ENCODE measurements around the gene TMEM82. TPM values are rescaled to one million over a fixed set of nuclear protein-coding genes. Genes with fewer than 3 reads are reported as not detected.
"Not testable (repeated sequence)": the region's sequence is repeated elsewhere in the genome, so short reads cannot be mapped to it uniquely, and the experiment has no call there.

TMEM82 gene
- total RNA-seq (0.51 TPM in 1 of 2 replicates, not detected in the other), polyA plus RNA-seq (not detected in 2 replicates)

DNA sequence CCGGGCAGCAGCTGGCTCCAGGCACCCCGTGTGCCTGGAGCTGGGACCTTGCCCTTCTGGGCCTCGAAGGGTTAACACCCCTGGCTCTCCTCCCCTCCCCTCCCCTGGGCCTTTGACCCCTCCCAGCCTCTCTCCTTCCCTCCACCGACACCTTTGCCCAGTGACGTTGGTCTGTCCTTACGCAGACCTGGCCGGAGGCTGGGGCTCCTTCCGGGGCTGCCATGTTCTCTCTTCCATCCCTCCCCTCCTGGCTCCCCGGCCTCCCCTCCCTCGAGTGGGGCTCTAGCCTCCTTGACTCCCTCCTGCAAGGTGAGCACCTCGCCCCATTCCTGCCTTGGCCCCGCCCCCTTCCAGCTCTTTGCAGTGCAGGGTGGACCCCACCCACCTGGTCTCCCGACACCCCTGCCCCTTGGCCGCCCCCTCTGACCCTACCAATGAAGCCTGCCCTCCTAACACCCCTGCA is at the start of gene TMEM82:
TSS of gene TMEM82 (plus strand) at position 161 of the 463 bp plus-strand sequence. CDS start at position 222, 61 bp downstream.
- Histone ChIP-seq H3K4me1 (ENCODE audit: low read depth) (peaks cover 7% of the 10 kb centered on the region), H3K9me3 (ENCODE audit: low read depth) (no peaks in the 10 kb centered on the region), H3K36me3 (no peaks in the 10 kb centered on the region), H3K27me3 (no peaks in the 10 kb centered on the region), H3K4me3 (no peak within 1 kb of the TSS), H3K27ac (no peak within 1 kb of the TSS)
- no peak for DNase-seq (ENCODE audit: low read depth in 1 of 2, low spot score in 1 of 2)
- TF ChIP-seq, protein P1, sequence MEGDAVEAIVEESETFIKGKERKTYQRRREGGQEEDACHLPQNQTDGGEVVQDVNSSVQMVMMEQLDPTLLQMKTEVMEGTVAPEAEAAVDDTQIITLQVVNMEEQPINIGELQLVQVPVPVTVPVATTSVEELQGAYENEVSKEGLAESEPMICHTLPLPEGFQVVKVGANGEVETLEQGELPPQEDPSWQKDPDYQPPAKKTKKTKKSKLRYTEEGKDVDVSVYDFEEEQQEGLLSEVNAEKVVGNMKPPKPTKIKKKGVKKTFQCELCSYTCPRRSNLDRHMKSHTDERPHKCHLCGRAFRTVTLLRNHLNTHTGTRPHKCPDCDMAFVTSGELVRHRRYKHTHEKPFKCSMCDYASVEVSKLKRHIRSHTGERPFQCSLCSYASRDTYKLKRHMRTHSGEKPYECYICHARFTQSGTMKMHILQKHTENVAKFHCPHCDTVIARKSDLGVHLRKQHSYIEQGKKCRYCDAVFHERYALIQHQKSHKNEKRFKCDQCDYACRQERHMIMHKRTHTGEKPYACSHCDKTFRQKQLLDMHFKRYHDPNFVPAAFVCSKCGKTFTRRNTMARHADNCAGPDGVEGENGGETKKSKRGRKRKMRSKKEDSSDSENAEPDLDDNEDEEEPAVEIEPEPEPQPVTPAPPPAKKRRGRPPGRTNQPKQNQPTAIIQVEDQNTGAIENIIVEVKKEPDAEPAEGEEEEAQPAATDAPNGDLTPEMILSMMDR (IDR thresholded peaks at IDR 0.05; ENCODE audit: low read depth, low read length): no peak

DNA sequence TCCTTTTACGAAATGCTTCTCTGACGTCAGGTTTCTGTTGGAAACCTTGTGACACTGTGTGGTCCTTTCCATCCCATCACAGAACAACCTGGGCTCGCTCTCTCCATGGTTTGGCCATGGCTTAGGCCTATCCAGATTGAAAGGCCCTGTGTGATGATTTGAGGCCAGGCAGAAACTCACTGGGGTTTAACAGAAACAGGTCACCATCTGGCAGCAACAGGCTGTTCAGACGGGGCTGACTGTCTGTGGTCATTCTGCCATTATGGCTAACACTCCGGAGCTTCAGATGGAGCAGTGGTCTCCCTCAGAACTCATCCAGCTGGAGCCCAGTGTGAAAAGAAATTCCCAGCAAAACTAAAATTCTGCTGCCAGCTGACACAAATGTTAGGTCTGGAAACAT is 48.9 kb upstream of the TMEM82 start:
- TF ChIP-seq, protein P1 (IDR thresholded peaks at IDR 0.05; ENCODE audit: low read depth, low read length): no peak

DNA sequence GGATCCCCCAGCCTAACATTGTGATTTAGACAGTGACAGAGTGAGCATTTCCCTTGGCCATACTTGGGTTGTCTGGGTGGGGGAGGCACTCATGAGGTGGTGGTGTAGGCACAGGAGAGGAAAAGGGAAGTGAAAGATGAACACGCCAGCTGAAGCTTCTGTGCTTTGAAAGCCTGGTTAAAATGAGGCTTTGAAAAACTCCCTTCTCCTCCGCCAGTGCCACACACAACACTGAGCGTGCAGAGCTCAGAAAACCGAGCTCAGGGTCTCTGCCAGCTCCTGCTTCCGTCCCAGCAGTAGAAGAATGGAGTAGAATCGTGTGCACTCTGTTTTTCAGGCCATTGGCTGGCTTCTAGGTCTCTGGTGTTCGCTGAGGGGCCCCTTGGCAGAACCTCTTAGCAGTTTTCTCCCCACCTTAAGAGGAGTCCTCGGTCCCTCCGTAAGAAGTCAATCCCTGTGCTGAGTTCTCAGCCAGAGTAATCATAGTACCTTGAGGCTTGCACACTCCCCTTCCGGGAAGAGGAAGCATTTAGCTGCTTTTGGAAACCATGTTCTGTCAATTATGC is 45.3 kb upstream of the TMEM82 start:
- peak overlapping the region; percentile 73 for H3K27ac ChIP-seq
- no peaks in the 10 kb centered on the region for H3K9me3 ChIP-seq (ENCODE audit: low read depth)
- no peaks in the 10 kb centered on the region for H3K27me3 ChIP-seq
- H3K4me3 ChIP-seq: no peak overlapping the region
- no peak for DNase-seq (ENCODE audit: low read depth in 1 of 2, low spot score in 1 of 2)
- H3K4me1 ChIP-seq (ENCODE audit: low read depth): peaks cover 6% of the 10 kb centered on the region
- TF ChIP-seq, protein P1 (IDR thresholded peaks at IDR 0.05; ENCODE audit: low read depth, low read length): no peak
- no peaks in the 10 kb centered on the region for H3K36me3 ChIP-seq

More for the DNA sequence above, 48.9 kb upstream of the TMEM82 start:
- Histone ChIP-seq H3K27me3 (no peaks in the 10 kb centered on the region), H3K4me1 (ENCODE audit: low read depth) (peaks cover 8% of the 10 kb centered on the region), H3K27ac (peak overlapping the region; percentile 23), H3K4me3 (no peak overlapping the region), H3K9me3 (ENCODE audit: low read depth) (no peaks in the 10 kb centered on the region), H3K36me3 (no peaks in the 10 kb centered on the region)
- DNase-seq (ENCODE audit: low read depth in 1 of 2, low spot score in 1 of 2): no peak

DNA sequence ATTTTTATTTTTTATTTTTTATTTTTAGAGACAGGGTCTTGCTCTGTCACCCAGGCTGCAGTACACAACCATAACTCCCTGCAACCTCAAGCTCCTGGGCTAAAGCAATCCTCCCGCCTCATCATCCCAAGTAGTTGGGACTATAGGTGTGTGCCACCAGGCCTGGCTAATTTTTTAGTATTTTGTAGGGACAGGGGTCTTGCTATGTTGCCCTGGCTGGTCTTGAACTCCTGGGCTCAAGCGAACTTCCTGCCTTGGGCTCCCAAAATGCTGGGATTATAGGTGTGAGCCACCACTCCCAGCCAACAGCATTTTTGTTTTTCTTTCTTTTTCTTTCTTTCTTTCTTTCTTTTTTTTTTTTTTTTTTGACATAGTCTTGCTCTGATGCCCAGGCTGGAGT is 44.1 kb upstream of the TMEM82 start:
- TF ChIP-seq, protein P1 (IDR thresholded peaks at IDR 0.05; ENCODE audit: low read depth, low read length): no peak
- DNase-seq (ENCODE audit: low read depth in 1 of 2, low spot score in 1 of 2): no peak
- H3K27ac ChIP-seq: no peak overlapping the region
- peaks cover 11% of the 10 kb centered on the region for H3K4me1 ChIP-seq (ENCODE audit: low read depth)
- H3K36me3 ChIP-seq: no peaks in the 10 kb centered on the region
- H3K4me3 ChIP-seq: no peak overlapping the region
- no peaks in the 10 kb centered on the region for H3K9me3 ChIP-seq (ENCODE audit: low read depth)
- no peaks in the 10 kb centered on the region for H3K27me3 ChIP-seq

DNA sequence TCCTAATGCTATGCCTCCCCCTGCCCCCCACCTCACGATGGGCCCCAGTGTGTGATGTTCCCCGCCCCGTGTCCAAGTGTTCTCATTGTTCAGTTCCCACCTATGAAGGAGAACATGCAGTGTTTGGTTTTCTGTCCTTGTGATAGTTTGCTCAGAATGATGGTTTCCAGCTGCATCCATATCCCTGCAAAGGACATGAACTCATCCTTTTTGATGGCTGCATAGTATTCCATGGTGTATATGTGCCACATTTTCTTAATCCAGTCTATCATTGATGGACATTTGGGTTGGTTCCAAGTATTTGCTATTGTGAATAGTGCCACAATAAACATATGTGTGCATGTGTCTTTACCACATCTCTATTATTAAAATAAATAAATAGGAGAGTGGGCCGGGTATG is 43.0 kb upstream of the TMEM82 start:
- H3K4me3 ChIP-seq; H3K27ac ChIP-seq; H3K36me3 ChIP-seq; H3K9me3 ChIP-seq (ENCODE audit: low read depth); H3K27me3 ChIP-seq; DNase-seq (ENCODE audit: low read depth in 1 of 2, low spot score in 1 of 2): not testable (repeated sequence)
- H3K4me1 ChIP-seq (ENCODE audit: low read depth): peaks cover 20% of the 10 kb centered on the region

DNA sequence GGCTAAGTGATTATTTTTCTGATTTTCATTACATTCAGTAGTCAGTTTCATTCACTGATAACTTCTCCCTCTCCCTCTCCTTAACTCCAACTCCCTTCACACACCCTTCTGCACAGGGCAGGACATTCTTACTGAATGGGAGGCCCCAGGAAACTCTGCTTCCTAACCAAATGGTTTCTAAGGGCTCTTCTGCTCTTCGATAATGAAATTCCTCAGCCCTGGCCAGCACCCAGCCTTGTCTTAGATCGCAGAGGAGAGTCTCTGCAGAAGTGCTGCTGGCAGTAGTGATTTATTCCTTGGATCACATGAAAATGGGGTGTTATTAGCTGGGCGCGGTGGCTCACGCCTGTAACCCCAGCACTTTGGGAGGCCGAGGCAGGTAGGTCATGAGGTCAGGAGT is 41.8 kb upstream of the TMEM82 start:
- no peak overlapping the region for H3K4me3 ChIP-seq
- no peaks in the 10 kb centered on the region for H3K36me3 ChIP-seq
- H3K27me3 ChIP-seq: no peaks in the 10 kb centered on the region
- no peaks in the 10 kb centered on the region for H3K9me3 ChIP-seq (ENCODE audit: low read depth)
- peak in 1 of 2 donors; percentile 81 for DNase-seq (ENCODE audit: low read depth in 1 of 2, low spot score in 1 of 2)
- H3K4me1 ChIP-seq (ENCODE audit: low read depth): peaks cover 20% of the 10 kb centered on the region
- H3K27ac ChIP-seq: peak overlapping the region; percentile 65
- TF ChIP-seq, protein P1 (IDR thresholded peaks at IDR 0.05; ENCODE audit: low read depth, low read length): no peak

Data from cardiac muscle cell (in vitro differentiated cells and primary cell).